HG02678 (cell line): ENCODE measurements around the gene ADAM8.
A peak's percentile ranks its signal among the peaks of the same experiment; 100 is the strongest.

ENCODE experiments used
- ATAC-seq: cut with Tn5 transposase; IDR thresholded peaks from one replicate; pipeline ENCODE4 v1.9.1; 2021; ENCODE audit warnings: mild to moderate bottlenecking, moderate library complexity; ENCODE audit not compliant: unreplicated experiment

Gene ADAM8

GRCh38 chr10:133309100-133309719 lies 32.5 kb upstream of the ADAM8 start:
- ATAC-seq = peak; percentile 68

DNA sequence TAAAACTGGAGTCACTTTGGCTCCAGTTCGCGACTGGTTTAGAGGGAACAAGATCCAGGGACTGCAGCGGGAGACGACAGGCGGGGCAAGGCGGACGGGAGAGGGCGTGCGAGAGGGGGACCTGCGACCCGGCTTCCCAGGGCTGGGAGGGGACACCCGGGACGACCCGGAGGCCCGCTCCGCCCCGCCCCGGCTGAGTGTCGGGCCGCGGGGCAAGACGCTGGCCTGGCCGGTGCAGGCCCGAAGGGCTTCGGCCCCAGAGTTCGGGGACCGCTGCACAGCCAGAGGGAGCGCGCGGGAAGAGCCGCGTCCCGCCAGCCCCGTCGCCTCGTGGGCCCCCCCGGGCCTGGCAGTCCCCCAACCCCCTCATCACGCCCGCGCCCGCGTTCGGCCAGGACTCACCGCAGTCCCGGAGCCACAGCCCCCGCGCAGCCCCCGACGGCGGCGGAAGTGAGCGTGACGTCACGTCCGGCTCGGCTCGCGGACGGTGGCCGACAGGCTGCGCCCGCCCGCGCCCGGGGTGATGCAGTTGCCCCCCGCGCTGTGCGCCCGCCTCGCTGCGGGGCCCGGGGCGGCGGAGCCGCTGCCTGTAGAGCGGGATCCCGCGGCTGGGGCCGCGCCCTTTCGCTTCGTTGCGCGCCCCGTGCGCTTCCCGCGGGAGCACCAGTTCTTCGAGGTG lies 31.9 kb upstream of the ADAM8 start, which contains the start of the genes TUBGCP2 and ZNF511:
TSS of gene TUBGCP2 (minus strand) at position 452 of the 679 bp plus-strand sequence. CDS start 5,931 bp downstream, outside the sequence.
TSS of gene ZNF511 (plus strand) at position 494 of the 679 bp plus-strand sequence. CDS start at position 524, 30 bp downstream.
- peak; percentile 82 for ATAC-seq

GRCh38 chr10:133307776-133308420 lies 31.2 kb upstream of the ADAM8 start:
- ATAC-seq = peak; percentile 35

GRCh38 chr10:133306941-133307379 lies 30.3 kb upstream of the ADAM8 start:
- ATAC-seq = no peak

DNA sequence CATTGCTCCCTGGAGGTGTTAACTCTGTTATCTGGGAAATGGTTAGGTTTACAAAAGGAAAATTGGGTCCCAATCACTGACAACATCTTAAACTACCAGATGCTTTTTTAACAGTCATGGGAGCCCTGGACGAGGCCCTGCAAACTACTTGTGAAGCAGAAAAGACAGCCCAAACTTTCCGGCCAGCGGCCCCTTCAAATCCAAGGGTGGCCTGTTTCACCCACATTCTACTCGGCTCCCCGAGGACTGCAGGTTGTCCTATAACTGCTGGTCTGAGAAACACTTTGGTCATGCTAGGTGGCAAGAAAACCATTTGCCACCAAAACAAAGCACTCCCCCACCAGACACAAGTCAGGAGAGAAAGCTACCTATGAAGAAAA lies 29.4 kb upstream of the ADAM8 start:
- ATAC-seq = no peak

DNA sequence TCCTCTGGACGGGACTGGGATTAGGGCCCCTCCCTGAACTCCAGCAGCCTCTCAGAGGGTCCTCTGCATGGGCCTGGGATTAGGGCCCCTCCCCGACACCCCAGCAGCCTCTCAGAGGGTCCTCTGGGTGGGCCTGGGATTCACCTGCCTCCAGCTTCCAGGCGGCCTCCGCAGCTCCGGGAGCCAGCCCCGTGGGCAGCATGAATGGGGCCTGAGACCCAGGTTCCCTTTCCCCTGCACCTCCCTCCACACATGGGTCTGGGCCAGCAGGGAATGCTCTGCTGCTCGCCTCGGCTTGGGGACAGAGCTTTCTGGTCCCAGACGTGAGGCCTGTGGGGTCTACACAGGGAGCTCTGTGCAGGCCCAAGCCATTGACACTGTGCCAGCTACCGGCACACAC lies 26.5 kb upstream of the ADAM8 start:
- no peak for ATAC-seq

DNA sequence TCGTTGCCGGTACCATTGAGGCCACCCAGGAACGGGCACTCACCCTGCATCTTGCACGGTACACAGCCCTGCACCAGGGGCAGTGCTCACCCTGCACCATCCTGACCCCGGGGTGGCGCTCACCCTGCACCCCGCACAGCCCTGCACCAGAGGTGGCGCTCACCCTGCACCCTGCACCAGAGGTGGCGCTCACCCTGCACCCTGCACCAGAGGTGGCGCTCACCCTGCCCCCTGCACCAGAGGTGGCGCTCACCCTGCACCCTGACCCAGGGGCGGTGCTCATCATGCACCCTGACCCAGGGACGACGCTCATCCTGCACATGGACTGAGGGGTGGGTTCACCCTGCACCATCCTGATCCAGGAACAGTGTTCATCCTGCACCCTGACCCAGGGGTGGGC lies 25.6 kb upstream of the ADAM8 start:
- ATAC-seq = no peak

GRCh38 chr10:133299738-133300137 lies 23.1 kb upstream of the ADAM8 start:
- ATAC-seq = no peak

DNA sequence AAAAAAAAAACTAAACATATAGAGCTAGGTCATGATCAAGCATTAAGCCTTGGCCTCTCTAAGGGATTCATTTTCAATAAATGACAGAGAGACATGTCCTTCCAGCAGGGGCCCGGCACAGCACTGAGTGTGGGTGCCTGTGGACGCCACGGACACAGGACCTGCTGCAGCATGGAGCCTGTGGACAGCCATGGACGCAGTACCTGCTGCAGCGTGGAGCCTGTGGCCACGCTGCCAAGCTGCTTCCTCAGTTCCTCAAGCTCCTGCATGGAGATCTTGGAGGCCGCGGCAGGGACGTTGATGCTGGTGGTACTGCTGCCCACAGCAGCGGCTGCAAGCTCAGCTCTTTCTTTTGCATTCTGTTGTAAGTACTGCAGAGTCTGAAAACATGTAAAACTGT lies 22.6 kb upstream of the ADAM8 start:
- ATAC-seq = no peak

GRCh38 chr10:133298466-133298865 lies 21.8 kb upstream of the ADAM8 start:
- ATAC-seq = no peak

- no peak for ATAC-seq
Observed at GRCh38 chr10:133297504-133297903, 20.8 kb upstream of the ADAM8 start.

DNA sequence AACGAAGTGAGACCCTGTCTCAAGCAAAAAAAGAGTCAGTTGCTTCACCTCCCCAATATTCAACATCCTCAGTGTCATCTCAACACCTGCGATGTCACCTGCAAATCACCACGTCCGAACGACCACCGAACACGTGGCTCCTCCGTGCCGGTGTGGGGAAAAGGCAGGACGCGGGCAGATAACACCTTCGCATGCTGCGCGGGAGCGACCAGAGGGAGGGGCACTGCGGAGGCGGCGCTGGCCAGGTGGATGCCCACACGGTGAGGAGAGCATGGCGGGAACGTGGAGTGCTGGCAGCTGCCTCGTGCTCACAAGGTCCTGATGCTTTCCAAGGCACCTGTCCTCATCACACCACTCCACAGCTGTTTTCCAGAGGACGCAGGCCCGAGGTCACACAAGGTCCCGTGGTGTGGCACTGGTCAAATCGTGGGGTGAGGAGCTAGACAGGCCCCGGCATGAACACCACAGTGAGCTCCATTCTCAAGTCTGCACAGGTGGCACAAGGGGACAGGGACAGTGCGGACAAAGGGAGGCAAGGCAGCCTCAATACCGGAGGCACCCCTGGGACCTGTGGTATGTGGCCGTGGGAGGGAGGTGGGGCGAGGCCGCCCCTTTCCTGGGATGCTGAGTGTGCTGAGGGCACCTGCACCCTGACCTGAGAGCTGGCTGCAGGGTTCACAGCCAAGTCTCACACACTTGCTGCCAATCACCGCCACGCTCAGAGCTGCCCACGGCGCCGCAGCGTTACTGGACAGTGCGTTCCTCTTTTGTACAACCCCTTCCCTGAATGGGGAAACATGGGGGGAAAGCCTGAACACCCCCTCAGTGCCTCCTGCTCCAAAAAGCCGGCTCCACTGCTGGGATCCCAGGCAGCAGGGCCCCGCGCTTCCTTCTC lies 19.0 kb upstream of the ADAM8 start:
- no peak for ATAC-seq

DNA sequence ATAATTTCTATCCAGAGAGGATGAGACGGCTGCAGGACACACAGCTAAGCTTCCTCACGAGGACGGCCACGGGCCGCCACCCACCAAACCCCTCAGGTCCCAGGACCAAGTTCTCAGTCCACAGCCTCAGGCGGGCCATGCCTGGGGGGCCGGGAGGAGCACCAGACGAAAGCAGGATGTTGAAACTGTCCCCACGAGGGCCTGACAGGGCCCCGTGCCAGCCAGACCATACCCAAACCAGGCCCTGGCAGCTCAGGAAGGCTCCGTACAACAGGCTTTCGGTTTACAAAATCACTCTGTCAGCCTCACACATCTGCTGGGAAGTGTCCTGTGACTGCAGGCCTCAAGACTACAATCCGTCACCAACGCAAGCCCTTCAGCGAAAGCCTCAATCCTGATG lies 17.5 kb upstream of the ADAM8 start:
- no peak for ATAC-seq

GRCh38 chr10:133293810-133294119 lies 17.1 kb upstream of the ADAM8 start:
- ATAC-seq = no peak

- no peak for ATAC-seq
Observed at GRCh38 chr10:133292919-133293809, 16.5 kb upstream of the ADAM8 start.

DNA sequence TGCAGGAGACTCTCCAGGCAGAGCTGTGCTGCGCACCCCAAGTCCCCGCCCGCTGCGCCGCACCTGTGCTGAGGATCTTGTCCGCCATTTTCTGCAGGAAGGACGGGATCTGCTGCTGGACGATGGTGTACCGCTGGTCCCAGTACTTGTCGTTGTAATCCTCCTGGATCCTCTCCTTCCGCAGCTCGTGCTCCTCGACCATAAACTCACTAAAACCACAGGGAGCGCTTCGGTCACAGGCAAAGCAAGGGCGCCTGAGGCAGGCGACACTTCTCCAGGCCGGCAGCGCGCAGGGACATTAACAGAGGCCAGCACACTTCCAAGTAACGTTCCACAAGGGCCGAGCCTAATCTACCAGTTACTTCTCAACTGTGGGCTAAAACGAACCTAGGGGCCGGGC lies 13.1 kb upstream of the ADAM8 start:
- ATAC-seq = no peak

DNA sequence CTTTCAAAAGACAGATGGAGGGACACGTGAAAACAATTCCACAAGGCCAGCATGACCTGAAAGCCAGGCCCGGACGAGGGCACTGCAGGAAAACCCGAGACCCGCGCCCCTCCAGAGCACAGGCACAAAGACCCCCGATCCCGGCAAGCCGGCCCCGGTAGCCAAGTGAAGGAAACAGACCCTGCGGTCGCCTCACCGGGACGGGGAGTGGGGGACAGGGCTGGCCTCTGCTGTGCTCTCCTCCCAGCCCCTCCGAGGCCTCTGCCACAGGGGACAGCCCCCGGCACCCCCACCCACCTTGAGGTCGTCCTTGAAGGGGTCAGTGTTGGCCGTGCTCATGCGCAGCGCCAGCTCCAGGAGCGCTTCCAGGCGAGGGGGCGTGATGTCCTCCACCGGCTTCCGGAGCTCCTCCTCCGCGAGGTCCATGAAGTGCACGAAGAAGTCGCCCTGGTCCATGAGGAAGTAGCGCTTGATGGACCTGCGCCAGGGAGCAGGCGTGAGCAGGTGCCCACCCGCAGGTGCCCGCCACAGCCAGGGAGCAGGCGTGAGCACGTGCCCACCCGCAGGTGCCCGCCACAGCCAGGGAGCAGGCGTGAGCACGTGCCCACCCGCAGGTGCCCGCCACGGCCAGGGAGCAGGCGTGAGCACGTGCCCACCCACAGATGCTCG lies 11.3 kb upstream of the ADAM8 start:
- ATAC-seq = no peak

DNA sequence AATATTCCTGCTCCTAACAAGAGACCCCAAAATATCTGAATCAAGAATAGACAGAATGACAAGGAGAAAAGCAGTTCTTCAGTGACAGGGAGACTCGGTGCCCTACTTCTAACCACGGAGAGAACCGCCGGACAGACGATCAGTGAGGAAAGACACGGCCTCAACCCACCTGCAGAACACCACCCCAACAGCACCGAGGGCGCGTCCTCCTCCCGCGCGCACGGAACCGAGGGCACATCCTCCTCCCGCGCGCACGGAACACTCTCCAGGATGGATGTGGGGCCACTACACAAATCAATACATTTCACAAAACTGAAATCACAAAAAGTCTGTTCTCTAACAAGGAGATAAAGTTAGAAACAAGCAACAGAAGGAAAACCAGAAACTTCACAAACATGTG lies 9.7 kb upstream of the ADAM8 start:
- no peak for ATAC-seq

GRCh38 chr10:133285217-133285616 lies 8.5 kb upstream of the ADAM8 start:
- ATAC-seq = no peak

- no peak for ATAC-seq
Observed at GRCh38 chr10:133283931-133284330, 7.3 kb upstream of the ADAM8 start.
